ENCODE measurements around the gene OPCML.

Gene OPCML

DNA sequence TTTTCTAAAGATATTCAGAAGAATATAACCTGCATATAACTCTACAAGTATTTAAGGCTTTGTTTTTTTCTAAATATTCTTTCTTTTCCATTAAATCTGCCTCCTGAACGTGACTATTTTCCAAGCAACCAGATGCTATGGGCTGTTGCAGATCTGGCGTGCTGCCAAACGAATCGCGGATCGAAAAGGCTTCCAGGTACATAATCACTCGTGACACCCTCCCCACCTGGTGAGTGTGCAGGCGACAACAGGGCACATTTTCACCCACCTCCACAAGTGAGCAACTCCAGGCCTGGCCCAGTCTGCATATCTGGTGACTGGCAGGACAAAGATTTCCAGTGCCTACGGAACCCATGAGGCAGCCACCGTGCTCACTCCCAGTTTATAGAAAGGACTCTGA is 660.1 kb downstream of the OPCML start:
- no peak for DNase-seq

DNA sequence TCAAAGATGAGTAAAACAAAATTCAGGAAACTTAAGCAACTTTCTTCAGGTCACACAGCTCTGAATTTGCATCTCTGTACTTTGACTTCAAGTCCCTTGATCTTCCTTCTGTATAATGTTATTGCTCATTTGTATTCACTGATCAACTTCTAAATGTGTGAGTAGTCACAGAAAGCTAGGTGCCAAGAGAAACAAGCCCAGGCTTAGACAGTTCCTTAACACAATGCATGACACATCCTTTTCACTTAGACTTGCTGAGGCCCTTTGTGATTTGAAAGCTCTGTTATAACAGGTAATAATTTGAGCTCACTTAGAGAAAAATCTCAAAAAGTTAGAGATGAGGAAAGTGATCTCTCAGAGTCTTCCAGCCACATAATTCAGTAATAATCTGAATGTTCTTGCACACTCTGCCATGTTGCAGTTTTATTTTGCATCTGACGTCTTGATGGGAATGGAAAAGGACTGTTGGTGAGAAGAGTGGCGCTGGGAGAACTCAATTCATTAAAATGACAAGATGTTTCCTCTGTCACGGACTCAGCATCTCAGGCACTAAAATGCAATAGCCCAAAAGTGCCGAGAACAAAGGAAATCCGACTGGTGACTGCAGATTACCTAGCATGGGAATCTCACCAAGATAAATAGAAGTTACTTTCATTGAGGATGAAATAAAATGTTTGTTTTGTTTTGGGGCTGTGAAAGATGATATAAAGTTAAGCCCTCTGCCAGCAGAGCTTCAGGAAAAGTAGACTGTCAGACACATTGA is 665.3 kb downstream of the OPCML start:
- DNase-seq = no peak

DNA sequence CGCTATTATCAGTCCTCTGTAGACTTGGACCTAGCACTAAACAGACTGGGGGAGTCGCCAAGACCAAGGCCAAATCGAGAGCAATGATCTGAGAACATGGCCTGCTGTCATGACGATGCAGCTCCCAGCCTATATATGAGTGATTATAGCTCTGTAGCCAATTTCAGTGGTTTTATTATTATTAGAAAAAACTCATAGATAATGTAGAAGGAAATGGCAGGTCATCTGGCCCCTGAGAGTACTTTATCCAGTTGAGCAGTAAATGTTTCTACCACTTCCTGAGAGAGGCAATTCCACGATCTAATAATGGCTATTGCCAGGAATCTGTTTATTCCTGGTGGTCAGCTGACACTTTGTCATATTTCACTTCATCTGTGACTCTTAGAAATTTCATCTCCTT is 666.7 kb downstream of the OPCML start:
- no peak for DNase-seq

DNA sequence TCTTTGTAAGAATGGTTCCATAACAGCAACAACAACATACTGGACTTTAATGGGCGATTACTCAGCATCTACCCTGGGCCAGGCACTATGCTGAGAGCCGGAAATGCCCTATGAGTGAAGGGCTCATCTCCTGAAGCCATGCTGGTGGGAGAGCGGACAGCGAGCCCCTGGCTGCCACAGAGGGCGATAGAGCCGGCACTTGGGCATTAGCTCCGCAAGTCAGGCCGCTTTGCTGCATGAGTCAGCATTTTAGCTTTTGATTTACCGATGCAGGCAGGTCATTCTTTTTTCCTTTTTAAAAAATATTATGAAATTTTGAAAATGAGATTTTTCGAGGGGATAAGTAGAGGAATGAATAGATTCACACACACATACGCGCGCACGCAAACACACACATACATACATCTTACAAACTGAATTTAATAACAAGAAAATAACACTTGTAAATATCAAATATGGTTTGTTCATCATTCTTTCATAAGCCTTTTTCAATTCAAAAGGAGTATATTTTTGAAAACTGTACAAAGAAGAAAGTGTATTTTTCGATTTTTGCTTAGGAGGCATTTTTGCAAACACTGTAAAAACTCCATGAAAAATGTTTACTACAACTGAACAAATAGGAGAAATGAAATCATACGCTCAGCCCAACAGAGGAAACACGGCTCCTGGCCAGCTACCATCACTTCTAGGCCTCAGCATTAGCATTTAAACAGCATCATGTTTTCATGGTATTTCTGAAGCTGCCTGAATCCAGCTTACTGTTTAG is 667.3 kb downstream of the OPCML start:
- DNase-seq = no peak

DNA sequence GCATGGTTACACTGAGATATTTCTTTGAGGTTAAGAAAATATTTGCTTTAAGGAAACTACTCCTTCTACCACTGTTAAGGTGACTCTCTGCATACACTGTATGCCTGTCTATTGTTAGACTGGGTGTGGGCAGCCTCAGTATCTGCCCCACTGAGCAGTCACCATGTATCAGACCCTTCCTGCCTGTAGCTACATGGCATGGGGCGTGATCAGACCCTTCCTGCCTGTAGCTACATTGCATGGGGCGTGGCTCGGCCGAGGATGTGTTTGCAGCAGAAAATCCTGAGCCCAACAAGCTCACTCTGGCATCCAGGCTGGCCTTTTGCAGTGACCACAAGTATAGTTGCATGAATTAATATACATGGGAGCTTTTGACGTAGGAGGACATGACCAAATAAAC is 669.4 kb downstream of the OPCML start:
- no peak for DNase-seq

DNA sequence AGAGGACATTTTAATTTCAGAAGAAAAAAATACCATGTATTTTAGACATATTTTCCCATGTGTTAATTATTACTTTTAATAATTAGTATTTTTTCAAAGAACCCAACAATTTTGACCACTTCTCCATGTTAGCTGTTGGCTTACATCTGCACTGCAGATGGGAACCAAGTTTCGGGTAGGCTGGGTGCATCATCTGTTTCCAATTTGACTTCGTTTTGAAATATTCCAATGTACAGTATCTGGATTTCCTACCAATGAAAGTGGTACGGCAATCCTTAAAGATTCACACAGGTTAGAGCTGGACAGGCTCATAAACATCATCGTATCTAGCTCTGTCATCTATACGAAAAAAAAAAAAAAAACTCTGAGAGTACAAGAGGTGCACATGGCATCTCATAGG is 670.2 kb downstream of the OPCML start:
- DNase-seq = no peak

DNA sequence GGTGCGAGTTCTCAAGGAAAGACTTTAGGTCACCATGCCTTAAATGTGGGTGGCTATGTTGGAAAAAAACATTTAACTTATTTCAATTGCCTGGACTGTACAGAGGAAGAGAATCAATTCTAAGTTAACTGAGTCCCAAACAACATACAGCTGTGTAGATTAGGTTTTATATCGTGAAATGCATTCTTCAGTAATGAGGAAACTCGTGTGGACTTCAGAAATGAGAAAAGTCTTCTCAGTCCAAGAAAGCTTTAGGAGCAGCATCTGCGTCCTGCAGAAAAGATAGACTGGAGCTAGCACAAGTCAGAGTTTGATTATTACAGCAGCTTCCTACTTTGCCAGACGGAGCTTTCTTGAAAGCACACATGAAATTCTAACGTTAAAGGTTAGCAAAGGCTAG is 673.0 kb downstream of the OPCML start:
- DNase-seq = no peak

DNA sequence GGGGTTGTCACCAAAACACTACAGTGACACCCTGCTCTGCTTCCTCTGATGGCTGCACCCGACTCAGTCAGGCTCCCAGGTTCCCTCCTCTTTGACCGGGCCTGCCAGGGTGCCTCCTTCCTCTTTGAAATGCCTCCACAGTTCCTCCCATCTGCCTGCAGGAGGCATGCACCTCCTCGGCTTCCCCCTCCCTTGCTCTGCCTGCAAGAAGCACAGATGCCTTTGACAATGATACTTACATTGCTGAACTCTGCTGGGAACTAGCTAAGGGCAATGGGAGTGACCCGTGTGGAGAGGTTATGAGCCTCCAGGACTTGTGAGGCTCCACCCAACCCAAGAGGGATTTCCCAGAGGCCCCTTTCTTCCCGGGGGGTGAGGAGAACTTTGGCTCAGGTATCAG is 674.1 kb downstream of the OPCML start:
- DNase-seq = no peak

DNA sequence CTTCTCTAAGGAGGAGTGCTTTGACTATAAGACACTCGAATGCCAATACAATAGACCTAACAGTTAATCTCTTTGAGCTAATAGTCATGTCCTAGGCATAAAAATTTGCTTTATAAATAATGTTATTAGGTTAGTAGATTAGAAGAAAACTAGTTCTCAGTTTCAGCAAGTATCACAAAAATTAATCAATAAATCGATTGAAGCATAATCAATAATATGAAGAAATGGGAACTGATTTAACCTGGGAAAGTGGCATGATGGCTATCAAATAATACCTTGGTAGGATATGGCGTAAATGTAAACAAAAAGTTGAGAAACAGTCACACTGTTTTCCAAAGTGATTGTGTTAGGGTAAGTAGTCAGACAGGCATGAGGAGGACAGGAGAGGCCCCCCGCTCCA is 676.3 kb downstream of the OPCML start:
- DNase-seq = no peak

DNA sequence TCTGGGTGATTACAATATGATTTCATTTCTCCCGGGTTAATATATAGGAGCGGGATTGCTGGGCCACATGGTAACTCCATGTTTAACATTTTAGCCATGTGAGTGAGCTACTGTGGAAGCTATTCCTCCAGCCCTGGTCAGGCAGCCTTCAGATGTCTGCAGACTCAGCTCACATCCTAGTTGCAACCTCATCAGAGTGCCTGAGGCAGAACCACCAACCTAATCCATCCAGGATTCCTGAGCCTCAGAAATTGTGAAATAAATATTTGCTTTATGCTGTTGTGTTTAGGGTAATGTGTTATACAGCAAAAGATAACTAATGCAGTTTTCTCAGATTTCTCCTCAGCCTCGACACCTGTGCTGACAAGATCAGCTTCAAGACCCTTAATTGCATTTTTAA is 676.8 kb downstream of the OPCML start:
- no peak for DNase-seq

DNA sequence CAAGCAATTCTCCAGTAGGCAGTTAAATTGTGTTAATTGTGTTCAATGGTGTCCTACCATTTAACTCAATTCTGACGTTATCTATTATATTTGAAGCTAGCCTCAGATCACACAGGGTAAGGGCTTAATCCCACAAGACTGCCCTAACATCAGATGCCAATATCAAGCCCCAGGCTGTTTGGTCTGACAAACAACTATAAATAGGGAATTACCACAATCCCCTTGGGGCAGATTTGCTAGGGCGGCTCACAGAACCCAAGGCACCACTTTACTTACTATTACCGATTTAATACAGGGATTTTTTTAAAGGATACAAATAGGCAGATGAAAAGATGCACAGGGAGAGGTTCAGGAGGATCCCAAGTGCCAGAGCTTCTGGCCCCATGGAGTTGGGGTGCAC is 678.4 kb downstream of the OPCML start:
- no peak for DNase-seq

DNA sequence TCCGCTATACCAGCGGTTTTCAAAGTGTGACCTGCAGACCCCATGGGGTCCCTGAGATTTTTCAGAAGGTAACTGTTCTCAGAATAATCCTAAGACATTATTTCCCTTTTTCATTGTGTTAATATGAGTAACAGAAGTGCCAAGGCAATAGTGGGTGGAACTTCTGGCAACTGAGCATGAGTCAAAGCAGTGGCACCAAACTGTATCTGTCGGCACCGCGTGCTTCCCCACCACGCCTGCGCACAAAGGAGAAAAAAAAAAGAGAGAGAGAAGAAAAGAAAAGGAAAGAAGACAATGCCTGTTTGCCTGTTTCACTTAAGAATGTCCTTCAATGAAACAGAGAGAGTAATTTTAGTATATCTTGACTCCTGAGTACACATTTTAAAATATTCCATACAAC is 679.9 kb downstream of the OPCML start:
- DNase-seq = no peak

DNA sequence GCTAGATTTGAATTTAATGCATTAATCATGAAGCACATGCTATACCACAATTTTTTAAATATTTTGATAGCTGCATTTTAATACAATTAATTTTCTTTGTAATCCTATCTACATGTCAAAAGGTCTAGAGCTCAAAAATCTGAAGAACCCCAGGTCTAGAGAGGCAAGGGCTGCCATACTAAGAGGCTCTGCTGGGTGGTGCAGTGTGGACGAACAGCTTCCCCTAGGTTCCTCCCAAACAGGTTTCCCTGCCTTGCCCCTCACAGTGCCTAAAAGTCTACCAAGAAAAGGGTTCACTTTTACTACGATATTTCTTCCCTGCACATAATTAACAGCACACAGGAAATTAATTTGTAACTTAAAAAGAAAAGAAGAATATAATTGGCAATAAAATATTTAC is 681.1 kb downstream of the OPCML start:
- DNase-seq = no peak

DNA sequence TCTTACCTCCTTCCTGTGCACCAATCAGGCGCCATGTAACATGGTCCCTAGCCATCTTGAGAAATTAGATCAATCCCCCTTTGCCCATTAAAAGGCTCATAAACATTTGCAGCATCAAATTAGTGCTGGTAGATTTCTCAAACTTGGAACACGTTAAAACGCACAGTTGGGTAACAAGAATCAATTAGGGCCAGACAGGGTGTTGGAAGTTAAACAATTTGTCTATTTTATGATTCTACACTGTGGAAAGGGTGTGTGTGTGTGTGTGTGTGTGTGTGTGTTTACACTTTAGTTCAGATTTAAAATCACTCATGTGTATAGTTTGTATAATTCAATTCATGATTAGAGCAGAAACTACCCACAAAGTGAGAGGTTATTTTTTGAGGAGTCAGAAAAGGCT is 682.0 kb downstream of the OPCML start:
- no peak for DNase-seq

DNA sequence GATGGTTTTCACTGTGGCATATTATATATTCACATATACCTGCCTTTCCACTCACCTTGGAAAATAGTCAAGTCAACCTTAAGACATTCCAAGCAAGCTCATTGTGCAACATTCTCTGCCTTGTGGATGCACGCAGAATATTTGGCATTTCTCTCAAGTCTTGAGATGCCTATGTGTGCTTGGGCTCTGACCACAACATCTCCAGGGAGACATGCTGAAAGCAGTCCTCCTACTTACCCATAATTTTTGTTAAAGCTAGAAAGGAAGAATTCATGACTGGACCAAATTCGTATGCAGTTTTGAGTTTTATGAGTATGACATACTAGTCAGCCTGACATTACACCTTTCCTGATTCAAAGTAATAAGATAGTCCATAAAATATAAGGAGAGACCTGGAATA is 684.0 kb downstream of the OPCML start:
- DNase-seq = no peak

DNA sequence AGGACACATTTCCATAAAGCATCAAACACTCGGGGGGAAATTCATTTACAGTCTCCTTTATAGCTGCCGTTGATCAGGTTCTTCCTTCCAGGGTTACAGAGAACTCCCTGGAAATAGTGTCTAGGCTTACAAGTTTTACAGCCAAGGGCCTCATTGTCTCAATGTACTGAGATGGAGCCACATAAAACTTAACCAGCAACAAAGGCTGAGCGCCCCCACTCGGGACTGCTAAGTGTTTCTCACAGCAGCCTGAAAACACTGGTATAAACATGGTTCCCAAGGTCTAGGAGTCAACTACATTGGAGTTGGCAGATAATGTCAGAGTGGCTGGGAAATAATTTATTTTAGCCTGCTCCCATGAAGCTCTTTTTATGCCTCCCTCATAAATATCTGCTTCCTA is 686.2 kb downstream of the OPCML start:
- DNase-seq = no peak

DNA sequence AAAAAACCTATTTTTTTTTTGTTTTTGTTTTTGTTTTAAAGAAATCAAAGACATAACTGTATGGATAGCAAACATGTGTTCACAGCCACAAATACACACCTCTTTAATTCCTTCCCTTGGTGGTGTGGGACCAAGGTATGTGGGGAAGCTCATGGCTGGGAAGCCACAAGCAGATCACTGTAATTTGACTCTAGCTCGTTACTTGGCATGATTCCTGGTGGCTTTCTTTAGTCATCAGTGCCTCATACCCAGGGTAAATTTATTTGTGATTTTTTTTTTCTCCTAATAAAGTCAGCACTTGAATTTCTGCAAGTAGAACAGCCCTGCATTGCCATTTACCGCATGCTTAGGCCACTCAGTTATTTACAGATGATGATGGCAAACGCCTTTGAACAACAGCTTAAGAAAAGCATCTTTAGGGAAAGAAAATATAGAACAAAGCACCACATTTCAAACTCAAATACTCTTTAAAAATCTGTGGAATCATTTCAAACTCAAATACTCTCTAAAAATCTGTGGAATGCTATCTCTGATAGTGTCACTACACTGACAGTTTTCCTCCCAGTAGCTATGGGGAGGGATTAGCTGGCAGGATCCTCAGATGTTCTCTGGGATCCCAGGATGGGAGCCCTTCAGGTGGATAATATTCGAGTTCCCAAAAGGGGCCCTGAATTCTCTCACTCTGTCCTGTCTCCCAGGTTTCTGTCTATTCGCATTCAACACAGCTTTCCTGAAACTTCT is 687.2 kb downstream of the OPCML start:
- DNase-seq = no peak

DNA sequence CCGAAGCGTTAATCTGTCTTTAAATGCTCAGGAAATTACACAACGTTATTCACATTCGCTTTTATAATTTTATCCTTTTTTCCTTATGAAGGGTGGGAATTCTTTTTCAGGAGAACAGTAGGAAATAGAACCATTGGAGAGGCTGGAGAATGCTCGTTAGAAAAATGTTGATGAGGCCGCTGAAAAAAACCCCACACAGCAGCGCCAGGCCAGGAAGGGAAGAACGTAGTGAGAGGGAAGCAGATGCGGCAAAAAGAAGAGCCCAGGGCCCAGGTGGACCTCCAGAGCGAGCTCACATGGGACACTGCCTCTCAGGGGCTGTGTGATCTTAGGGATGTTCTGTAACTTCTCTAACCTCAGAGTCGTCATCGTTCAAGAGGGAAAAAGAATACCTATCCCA is 691.6 kb downstream of the OPCML start:
- DNase-seq = no peak

DNA sequence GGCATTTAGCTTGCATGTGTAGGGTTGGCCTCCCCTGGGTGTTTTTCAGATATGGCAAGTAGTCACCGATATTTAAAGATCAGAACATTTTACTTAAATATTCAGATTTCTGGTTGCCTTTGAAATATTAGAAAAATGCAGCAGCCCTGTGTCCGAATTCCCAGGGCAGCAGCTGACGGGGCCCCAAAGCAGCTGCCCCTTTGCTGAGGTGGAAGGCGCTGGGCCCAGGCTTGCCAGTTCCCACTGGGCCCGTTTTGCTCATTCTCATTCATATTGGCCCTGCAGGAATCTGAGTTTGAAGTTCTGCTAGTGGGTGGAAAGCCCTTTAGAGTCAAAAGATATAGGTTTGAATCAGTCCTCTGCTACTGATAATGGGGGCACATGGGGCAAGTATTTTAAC is 692.1 kb downstream of the OPCML start:
- DNase-seq = no peak

DNA sequence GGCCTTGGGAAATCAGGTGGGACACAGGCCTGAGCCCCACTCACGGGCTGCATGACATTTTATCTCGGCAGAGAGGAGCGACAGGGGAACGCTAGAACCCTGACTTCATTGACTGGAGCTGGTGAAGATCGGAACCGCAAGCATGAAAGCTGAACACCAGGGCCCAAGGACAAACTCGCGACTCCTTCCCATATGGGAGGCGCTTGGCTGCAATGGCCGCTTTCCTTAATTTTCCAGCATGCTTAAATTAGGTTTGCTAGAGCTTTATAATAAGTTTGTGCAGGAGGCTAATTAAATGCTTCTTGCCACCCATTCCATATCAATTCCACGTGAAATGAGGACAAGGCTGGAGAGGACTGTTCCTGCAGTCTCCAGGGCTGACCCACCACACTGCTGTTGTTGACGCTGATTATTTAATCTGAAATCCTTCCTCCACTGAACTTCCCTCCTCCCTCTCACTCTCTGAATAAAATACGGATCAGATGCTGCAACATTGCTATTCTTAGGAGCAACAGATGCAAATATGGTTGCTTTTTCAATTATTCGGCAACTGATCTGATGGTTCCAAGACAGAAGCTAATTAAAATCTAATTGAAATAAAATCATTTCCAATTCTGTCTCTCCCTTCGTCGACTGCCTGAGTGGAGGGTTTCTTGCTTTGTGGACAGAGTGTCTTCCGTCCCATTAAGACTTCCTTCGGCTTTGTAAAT is 692.9 kb downstream of the OPCML start:
- DNase-seq = no peak

DNA sequence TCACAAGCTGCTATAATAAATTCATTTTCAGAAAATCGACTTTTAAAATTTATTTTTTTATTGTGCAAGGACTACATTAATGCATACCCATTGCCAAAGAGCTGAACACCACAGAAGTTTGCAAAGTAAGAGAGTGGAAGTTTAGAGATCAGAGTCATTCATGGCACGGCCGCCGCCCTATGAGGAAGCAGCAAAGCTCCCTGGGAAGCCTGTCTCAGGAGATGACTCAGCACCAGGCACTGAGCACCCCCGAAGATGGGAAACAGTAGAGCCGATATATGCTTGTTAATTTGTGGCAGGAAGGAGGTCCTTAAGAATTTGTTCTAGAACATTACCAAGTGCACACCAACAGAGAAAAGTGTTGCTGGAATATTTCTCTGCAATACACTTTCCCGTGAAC is 693.7 kb downstream of the OPCML start:
- DNase-seq = peak in 1 of 2 donors; percentile 9

DNA sequence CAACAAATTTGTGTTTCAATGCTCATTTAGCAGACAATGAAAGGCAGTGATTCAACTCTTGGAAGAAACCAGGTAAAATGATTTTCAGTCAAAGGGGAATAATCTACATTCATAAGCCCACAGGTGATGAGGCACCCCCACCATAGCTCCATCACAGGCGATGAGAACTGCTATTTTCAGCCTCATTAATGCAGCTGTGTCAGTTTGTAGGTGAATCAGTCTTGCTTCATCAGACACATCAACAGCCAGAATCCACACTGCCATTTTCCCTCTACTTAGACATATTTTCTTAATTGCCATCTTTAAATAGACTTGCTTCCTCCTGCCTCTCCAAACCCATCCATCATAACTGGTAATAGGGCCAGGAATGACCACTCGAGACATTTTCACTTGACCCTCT is 701.0 kb downstream of the OPCML start:
- no peak for DNase-seq

DNA sequence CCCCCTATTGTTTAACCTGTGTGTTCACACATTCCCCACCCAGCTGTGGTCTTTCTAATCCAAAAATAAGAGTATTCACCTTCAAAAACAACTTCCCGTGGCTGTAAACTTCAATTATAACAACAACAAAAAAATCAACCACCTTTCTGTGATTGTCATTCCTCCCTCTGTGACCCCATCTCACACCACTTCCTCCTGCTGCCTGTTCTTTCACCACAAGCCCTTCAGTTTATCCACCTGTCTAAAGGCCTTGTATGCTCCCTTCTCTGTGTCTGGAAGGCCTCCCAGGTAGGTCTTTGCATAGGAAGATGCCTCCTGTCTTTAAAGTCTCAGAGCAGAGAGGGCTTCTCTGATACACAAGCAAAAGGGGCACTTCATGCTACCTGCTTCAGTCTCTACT is 707.7 kb downstream of the OPCML start:
- DNase-seq = no peak

Data from bone marrow (tissue), 2 donors.